Fibroblast of skin of left biceps (primary cell): ENCODE results near the gene OR10A2.
A peak's percentile ranks its signal among the peaks of the same experiment; 100 is the strongest.
"Not testable (repeated sequence)": the region's sequence is repeated elsewhere in the genome, so short reads cannot be mapped to it uniquely, and the experiment has no call there.

Experiments
- DNase-seq, 2 experiments: peaks; one replicate each; pipeline ENCODE4 v3.0.0-alpha.2; 2013; ENCODE audit warnings: low read depth in 2 of 2

The OR10A2 gene, protein sequence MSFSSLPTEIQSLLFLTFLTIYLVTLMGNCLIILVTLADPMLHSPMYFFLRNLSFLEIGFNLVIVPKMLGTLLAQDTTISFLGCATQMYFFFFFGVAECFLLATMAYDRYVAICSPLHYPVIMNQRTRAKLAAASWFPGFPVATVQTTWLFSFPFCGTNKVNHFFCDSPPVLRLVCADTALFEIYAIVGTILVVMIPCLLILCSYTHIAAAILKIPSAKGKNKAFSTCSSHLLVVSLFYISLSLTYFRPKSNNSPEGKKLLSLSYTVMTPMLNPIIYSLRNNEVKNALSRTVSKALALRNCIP

DNA sequence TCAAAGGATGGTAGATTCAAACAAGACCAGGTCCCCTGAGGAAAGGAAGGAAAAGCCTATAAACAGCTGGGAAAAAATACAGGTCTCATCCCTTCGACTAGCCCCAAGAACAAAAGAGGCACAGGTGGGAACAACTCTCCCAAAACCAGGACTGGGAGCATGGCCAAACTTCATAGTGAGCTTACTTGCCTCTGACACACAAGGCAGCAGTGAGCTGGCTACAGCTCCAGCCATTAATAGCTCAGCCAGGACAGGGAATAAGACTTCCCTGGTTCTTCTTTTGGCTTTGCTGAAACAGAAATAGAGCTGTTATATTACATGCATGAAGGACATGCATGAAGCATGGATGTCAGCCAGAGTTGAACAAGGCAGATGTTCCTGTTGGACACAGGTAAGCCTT, at the start of gene OR10A2:
Gene OR10A2, plus strand, starts transcription at position 97 of the 400 bp plus-strand sequence. CDS start 6,698 bp downstream, outside the sequence.
- no peak for DNase-seq

DNA sequence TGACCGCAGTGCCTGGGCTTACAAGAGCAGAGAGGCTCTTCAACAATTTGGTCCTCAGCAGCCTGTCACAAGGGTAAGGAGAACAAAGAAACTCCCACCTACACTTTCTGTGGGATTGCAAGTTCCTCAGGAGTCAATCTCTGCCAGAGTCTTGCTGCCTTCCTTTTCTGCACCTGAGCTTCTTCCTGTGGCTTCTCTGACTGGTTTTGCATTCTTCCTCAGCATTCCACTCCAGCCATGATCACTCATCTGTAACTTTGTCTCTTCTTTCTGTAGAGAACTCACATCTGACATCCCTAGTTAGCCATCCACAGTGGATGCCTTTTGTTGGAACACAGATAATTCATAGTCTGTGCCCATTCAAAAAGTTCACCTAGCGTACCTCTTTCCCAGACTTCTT, 49.2 kb upstream of the OR10A2 start:
- DNase-seq: no peak

DNA sequence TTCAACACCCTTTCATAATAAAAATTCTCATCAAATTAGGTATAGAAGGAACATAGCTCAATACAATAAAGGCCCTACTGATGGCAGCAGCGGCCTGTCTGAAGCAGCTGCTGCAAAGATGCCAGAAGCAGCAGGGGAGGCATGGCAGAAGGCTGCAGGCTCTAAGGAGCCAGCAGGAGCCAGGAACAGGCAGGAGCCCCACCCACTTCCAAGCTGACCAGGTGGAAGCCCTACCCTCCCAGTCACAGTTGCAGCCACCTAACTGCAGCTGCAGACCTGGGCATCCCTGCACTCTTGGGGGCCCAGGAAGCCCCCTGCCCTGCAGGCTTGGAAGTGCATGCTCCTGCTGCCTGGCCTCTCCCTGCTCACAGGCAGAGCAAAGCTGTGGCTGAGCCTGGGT, 45.2 kb upstream of the OR10A2 start:
- DNase-seq: no peak

DNA sequence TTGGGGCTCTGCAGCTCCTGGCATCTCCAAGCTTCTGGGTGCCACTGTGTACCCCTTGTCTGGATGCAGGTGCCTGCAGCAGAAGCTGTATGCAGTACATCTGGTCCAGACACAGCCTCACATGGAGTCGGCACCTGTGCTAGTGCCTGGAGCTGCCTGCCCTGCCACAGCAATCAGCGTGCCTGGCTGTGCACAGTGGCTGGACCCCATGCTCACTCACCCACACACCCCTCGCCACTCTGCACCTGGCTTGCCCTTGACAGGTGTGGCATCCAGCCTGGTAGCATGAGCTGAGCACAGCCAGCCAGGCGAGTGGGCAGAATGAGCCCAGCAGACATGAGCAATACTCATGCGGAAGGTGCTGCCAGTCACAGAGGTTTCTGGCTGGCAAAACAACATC, 43.9 kb upstream of the OR10A2 start:
- no peak for DNase-seq

DNA sequence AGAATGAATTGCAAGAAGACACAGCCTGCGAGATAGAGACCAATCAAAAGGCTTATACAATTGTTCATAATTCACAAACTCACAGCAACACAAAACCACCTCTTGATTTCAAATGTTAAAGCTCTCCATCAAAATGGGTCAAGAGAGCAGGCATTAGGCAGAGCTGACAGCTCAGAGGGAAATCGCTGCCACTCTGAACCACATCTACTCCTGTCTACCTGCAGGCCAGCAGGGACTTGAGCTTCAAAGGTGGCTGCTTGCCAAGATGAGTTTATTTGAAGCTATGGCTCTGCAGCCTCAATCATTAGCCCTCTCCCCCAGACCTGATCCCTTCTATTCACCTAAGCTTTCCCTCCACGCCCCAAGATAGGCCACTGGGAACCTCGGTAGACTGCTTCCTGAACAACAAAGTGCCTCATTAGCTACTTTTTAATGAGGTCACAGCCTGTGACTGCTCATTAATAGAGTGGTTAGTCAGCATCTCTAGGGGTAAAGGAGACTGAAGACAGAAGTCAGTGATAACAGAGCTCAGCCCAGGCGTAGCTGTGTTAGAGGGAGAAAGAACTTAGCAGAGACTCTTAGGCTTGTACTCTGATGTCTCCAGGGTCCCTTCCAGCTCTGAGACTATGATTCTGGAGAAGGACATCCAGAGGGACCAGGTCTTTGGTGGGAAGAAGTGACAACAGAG, 38.6 kb upstream of the OR10A2 start:
- no peak for DNase-seq

DNA sequence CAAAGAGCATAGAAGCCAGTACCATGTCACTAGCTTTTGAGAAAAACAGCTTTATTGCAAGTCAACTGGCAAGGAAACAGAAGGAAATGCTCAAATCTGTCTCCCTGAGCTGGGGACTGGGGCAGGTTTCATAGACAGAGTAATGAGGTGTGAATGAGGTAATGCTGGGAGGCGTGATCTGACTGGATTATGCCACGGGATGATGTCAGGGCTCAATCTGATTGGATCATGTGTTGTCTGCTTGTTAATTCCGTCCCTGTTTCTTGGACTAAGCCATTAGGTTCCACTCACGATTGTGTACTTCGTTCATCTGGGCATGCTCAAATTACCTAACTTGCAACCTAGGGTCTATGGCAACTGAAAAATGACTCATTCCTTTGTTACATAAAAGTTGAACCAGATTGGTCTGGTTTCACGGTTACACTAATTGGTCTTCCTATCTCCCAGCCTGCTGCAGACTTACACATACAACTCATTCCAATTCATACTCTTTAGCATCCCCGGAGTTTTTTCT, 37.6 kb upstream of the OR10A2 start:
- no peak for DNase-seq

DNA sequence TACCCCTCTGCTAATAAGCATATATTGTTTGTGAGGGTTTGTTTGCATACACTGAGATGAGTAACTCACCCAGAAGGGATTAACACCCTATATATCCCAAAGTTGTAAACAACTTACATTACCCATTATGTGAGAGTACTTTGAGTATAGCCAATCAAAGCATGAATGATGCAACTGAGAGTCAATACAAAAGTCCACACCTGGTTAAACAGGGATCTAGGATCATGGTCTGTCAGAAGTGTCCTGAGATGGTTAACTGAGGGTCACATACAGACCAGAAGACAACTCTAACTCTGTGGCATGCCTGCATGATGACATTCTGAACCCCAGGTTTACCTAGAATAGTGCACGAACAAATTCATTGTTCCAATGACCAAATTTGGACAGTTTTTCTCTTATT, 34.8 kb upstream of the OR10A2 start:
- no peak for DNase-seq

DNA sequence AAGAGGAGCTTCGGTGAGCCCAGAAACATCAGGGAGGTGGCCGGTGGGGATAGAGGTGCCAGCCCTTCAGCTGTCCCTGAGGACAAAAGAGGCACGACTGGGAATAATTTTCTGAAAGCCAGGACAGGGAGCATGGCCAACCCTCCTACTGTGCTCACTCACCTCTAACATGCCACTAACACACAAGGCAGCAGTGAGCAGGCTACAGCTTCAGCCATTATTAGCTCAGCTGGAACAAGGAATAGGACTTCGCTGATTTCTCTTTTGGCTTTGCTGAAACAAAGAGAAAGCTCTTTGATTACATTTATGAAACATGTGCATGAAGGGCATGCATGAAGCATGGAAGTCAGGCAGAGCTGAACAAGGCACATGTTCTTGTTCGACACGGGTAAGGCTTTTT, 29.5 kb upstream of the OR10A2 start:
- DNase-seq: no peak

DNA sequence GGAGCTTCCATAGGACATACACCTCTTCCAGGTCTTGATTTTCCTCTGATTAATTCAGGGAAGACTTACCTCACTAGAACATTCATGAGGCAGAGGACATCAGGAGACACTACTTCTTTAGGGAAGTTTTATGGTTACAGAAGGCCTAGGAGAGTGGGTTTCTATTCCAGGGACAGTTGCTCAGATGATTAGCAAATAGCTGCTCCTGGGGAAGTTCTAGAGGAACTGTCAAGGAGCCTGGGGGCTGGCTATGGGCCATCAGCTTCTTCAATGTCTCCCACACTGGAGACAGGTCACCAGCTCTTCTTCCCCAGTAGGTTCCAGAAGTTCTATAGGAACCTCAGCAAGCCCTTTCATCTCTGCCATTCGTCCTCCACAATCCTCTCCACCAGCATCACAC, 28.8 kb upstream of the OR10A2 start:
- no peak for DNase-seq

DNA sequence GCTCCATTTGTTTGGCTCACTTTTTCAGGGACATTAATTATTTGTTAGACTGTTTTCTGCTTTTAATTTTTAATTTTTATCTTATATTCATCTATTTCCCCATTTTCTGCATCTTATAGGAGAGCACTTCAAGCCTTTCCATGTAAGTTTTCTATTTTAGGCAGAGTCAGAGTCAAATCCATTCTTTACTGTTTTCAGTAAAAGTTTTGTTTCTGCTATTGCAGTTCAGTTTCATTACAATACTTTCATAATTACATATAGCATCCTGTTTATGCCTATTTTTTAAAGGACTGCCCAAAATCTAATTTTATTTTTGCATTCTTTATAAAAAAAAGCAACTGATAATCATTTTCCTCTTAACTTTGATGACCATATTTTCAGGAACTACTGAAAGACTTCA, 21.2 kb upstream of the OR10A2 start:
- DNase-seq: no peak

DNA sequence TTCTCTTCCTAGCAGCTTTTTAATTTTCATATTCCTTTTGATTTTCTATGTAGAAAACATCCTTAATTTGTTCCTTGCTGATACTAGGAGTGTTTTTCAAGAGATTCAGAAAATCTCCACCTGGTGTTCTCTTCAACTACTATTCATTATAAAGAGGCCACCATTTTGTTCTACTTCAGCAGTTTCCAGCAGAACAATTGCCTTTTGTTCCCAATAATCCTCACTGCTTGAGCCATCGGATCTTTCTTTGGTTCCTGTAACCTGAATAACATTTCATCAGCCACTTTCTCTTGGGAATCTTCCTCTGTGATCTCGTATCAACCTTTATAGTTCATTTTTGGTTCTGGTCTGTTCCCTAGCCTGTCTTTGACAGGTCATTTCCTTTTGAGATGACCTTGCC, 19.2 kb upstream of the OR10A2 start:
- DNase-seq: no peak

DNA sequence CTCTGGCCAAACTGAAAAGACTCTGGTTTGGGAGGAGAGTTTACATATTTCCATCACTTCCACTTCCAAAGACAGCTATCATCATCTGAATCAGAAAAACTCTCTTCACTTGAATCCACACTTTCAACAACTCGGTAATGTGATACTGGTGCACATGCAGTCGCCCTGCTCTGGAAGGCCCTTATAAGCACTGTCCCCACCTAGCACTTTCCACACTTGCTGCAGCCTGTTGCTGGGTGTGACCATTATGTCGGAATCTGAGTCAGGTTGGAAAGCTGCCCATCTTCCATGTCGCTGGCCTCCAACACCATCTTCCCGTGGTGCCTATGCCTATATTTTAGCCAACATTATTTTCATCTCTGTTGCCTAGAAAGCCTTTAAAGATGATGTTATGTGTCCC, 18.5 kb upstream of the OR10A2 start:
- DNase-seq: no peak

DNA sequence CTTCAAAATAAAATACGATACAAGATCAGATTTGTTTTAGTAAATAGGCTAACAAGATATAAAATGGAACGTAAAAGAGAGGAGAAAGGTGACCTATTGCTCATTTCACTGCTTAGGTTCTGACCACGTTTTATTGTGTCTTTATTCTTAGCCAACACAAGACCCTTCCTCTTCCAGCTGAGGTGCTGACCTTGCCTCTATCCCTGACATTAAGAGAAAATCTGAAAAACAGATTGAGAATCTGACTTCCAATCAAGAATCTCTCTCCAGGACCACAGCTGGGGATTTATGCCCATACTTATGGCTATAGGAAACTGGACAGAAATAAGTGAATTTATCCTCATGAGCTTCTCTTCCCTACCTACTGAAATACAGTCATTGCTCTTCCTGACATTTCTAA, 17.5 kb upstream of the OR10A2 start, which contains the start of gene OR10A5:
Gene OR10A5, plus strand, starts transcription at position 301 of the 400 bp plus-strand sequence. Its CDS starts 0 bp downstream, at position 301.
- DNase-seq: no peak

DNA sequence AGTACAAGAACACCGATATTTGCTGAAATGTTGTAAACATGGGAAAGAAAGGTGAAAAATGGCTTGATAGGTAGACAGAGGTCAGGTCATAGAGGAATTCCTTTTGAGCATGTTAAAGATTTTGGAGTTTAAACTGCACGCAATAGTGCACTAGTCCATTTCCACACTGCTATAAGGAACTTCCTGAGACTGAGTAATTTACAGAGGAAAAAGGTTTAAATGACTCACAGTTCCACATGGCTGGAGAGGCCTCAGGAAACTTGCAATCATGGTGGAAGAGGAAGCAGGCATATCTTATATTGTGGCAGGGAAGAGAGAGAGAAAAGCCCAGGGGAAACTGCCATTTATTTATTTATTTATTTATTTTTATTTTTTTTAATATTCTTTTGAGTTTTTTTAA, 12.3 kb upstream of the OR10A2 start:
- DNase-seq: no peak

DNA sequence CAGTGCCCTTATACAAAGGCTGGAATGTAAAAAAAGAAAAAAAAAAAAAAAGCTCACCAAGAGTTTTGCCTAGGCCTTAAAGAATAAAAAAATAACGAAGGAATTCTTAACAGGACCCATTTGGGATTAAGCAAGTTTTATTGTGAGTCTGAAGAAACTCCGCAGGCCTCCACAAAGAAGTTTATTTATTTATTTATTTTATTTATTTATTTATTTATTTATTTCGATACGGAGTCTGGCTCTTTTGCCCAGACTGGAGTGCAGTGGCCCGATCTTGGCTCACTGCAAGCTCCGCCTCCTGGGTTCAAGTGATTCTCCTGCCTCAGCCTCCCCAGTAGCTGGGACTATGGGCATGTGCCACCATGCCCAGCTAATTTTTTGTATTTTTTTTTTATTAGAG, 8.1 kb upstream of the OR10A2 start:
- not testable (repeated sequence) for DNase-seq

DNA sequence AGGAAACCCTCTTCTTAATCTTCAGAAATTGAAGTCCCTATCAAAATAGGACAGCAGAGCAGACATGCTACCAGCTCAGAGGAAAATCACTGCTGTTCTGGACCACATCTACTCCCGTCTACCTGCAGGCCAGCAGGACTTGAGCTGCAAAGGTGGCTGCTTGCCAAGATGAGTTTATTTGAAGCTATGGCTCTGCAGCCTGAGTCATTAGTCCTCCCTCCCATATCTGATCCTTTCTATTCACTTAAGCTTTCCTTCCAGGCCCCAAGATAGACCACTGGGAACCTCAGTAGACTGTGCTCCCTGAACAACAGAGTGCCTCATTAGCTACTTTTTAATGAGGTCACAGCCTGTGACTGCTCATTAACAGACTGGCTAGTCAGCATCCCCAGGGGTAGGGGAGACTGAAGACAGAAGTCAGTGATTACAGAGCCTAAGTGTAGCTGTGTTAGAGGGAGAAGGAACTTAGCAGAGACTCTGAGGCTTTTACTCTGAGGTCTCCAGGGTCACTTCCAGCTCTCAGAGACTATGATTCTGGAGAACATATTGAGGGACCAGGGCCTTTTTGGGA, 6.8 kb upstream of the OR10A2 start:
- no peak for DNase-seq

DNA sequence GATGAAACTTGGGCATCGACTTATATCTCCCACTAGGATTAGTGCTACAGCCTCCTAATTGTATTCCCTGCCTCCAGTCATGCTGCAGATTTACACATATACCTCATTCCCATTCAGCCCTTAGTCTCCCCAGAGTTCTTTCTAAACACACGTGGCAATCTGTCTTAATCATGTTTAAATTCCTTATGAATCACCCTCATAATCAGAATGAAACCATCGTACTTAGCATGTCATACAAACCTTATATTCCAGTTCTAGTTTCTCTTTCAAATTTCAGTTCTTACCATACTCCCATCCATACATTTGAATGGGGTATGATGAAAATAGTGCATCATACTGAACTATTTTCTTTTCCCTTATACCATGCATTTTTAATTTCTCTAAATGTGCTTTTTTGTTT, 6.0 kb upstream of the OR10A2 start:
- DNase-seq: no peak

DNA sequence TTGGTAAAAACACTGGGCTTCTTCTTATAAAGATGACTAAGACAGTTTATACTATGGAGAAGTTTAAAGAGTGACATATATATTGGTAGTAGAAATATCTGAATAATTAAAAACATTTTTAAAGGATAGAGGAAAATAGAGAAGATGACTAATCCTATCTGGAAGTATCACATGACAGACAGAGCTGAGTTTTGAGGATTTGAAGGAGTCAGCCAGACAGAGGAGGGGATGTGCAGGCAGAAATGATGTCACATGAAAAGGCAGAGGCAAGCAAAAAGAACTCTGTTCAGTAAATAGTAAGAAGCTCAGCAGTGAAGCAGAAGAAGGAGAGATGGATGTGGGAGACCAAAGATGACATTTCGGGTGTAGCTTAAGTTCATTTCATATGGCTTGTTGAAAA, 1.6 kb downstream of the OR10A2 start:
- DNase-seq: peak; percentile 6 to 8

DNA sequence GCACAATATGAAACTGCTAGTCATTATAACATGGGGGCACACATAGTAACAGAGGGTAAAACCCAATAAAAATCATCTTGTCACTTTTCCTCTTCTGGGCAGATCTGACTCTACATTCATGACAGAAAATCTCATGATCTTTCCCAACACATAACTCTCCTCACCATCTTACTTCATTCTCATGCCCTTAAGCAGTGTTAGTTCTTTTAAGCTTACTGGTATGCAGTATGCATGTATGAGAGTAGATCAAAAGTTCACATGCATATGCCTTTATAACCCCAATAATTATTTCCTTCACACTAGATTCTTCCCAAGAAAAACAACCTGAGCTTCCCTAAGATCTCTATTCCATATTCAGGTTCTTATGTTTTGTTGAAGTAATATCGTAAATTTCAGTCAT, 8.4 kb downstream of the OR10A2 start:
- DNase-seq: no peak

DNA sequence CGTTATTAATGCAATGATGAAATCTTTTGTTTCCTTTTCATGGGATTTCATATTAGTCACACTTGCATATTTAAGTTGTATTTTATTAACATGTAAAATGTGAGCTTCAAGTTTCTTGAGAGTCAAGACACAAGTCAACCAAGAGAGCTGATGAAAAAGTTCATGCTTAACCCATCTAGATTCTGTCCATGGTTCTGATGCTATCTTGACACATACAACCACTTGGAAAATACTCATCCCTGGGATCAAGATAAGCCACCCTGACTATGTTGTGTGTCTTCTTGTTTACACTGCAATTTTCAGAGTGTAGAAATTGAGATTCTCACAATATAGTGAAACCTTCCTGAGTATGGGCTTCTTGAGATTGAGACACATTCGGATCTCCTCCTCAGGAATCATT, 12.9 kb downstream of the OR10A2 start:
- DNase-seq: no peak

DNA sequence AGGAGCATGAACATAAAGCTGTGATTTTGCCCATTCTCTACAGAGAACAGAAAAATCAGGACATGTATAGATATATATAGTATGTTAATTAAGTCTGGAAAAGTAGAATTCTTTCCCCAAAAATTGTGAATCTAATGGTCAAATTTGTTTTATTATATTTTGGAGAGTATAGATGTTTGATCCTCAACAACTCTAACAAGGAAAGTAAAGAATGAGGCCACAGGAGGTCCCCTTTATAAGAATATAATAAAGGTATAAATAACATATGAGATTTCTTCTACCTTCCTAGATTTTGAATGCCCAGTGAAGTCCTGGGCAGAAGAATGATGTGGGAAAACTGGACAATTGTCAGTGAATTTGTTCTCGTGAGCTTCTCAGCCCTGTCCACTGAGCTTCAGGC, 13.5 kb downstream of the OR10A2 start, which contains the start of gene OR10A4:
Gene OR10A4, plus strand, starts transcription at position 301 of the 400 bp plus-strand sequence. Its CDS starts 23 bp downstream, at position 324.
- DNase-seq: no peak

DNA sequence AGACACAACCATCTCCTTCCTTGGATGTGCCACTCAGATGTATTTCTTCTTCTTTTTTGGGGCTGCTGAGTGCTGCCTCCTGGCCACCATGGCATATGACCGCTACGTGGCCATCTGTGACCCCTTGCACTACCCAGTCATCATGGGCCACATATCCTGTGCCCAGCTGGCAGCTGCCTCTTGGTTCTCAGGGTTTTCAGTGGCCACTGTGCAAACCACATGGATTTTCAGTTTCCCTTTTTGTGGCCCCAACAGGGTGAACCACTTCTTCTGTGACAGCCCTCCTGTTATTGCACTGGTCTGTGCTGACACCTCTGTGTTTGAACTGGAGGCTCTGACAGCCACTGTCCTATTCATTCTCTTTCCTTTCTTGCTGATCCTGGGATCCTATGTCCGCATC, 14.1 kb downstream of the OR10A2 start:
- DNase-seq: no peak

DNA sequence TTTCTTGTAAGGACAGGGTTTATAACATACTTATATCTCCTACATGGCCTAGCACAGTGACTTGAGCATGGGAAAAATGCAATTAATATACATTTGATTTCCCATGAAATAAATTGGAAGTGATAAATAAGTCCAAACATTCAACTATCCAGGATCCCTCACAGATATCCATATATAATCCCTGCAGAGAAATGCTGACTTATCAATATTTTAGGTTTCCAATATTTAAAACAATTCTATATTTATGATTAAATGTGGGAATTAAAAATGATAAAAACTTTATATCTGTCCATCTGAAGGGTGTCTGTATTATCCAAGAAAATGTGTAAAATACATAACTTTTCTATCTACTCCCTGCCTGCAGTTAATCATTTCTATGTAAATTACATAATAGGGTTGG, 19.9 kb downstream of the OR10A2 start:
- no peak for DNase-seq
